NCI-H2171 (cell line): ENCODE results near the gene IL22.

Source experiments
- DNase-seq: peaks from one replicate; lab custom pipeline; 2025; lab: John Stamatoyannopoulos, UW

Gene IL22

DNA sequence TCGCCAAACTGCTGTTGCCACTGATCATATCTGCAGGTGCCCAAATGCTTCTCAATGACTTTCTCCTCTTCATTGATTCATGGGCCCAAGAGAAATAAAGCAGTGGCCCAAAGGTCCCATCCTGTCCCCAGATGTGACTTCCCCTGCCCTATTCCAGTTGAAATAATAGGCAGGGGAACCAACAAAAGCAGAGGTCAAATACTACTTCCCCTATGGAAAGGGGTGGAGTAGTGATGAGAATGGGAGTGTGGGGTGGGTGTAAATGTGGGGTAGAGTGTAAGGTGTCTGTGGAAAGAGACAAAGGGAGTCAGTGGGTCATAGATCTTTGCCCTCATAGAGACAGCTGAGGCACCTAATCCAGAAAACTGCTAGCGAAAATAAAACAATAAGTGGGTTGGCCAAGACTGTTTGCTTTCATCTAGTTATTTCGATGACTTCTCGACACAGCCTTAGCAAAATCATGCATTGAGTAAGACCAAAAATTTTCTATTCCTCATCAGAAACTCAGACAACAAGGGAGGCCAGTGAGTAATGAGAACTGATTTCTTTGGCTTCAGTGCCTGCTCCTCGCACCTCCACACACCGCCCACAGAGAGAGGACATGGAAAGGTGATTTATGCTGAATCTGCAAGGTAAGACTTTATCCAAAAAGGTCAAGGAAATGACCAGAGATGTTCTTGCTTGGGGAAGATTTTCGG is 10.9 kb upstream of the IL22 start:
- no peak for DNase-seq

DNA sequence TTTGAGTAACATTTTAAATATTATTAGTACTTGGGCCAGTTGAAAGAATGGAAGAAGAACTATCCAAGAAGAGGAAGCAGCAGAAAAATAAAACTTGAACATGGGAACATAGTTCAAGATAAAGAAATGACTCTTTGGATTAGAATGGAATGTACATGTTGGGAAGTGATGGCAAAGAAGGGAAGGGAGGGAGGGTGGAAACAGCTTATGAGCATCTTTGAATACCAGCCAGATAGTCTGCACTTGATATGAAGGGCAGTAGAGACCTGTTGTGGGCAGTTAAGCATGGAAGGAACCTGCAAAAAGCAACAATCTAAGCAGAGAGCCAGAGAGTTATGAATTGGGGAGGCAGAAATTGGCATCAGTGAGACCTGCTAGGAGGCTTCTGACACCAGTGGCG is 10.0 kb upstream of the IL22 start:
- DNase-seq = no peak

DNA sequence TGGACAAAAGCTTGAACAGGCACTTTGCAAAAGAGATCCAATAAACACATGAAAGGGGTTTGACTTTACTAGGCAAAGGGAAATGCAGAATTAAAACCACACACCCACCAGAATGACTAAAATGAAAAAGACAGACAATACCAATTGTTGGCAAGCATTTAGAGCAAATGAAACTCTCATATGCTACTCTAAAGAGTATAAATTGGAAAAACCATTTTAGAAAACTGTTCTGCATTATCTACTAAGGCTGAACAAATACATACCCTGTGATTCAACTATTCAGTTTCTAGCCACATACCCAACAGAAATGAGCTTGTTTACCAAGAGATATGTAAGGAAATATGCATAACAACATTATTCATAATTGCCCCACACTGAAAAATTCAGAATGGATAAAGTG is 8.5 kb upstream of the IL22 start:
- no peak for DNase-seq

DNA sequence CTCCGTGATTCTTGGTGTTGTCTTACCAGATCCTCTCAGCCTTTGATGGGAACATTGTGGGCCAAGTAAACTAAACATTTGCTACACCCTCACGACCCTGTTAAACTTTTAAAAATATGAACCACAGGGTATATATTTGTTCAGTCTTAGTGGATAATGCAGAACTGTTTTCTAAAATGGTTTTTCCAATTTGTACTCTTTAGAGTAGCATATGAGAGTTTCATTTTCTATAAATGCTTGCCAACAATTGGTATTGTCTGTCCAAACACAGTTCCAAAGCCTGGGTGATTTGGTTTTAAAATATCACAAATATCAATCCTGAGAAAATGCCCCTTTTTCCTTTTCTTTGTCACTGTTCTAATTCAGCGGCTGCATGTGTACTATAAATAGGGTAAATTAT is 6.7 kb upstream of the IL22 start:
- DNase-seq = no peak

DNA sequence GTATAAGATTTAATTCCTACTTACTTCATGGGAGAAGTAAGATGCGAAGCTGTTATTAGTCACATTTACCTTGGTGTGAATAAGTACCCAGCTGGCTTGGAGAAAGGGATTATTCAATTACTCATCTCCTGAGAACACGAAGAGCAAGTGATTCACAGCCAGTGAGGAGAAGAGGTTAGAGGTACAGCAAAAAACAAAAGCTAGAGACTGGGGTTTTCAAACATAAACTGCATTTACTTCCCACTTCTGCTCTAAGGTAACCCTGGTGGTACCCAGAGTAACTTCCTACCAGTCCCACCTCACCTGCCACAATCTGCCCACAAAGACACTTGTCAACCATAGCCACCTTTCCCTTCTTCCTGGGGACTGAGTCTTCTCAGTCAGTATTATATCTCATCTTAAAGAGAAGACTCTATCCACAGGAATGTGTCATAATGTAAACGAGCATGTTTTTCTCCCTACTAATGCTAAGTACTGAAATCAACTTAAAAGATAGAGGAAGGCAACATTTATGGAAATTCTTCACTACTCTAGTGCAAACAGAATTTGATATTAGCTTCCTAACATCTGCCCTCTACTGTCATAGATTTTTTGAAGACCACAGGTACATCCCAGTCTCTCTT is 6.0 kb upstream of the IL22 start:
- DNase-seq = no peak

DNA sequence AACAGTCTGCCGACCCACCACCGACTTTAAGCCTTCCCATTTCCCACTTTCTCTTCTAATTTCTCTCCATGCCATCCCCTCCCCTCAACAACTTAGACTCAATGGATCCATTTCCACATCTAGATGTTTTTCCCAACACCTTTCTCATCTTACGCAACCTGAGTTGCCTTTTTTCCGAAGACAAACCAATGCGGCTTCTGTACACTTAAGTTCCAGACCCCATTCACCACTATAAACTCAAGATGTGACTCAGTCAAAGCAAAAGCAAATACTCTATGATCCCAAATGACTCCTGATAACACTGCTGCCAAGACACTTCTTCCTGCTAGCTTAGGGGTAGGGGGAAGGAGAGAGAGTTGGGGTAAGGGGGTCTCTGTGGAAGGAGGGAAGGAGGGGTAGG is 1.3 kb downstream of the IL22 start:
- no peak for DNase-seq

DNA sequence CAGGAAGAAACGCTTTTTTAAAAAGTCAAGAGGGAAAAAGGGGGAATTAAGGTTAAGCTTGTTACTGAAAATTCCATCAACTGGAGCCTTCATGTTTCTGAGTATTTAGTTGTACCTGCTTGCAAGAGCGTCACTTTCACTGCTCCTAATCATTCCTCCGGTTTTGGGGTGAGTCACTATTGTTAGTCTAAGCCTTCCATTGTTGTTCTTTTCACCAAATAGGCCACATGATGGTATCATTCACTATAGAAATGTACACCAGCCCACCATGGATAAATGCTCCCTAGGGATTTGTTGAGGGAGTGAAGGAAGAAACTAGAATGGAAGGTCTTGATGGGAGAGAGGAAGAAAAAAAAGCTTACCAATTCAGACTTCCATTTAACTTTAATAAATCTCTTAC is 3.0 kb downstream of the IL22 start:
- DNase-seq = no peak

DNA sequence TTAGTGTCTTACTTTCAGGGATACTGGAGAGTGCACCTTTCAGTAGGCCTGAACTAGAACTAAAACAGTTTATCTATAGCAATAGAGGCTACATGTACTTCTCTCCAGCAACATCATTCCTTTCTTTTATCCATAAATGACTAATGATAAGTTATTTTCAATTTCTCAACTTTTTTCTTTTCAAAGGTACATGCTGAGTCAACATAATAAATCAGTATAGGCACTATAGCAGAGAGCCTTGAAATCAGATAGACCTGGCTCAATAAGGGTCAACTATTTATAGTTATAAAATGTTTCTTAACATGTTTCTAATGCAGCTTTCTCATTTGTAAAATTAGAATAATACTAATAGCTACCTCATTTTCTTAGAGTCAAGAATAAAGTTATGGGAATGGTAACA is 5.6 kb downstream of the IL22 start:
- no peak for DNase-seq

DNA sequence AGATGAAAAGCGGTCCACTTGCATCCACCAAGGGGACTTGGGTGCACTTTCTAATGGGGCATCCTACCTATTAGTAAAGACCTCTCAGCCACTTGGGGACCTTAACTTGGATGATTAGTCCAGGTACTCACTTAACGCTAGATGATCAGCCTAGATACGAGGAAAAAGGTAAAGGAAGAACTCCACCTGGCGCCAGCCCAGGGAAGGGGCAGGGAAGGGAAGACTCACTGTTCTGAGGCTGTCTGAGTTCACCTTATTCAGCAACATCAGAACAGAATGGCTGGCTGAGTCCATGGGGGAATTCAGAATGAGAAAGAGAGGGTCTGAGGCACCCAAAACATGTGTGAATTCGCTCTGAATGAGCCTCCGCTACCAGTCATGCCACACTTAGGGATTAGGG is 7.1 kb downstream of the IL22 start:
- DNase-seq = no peak

DNA sequence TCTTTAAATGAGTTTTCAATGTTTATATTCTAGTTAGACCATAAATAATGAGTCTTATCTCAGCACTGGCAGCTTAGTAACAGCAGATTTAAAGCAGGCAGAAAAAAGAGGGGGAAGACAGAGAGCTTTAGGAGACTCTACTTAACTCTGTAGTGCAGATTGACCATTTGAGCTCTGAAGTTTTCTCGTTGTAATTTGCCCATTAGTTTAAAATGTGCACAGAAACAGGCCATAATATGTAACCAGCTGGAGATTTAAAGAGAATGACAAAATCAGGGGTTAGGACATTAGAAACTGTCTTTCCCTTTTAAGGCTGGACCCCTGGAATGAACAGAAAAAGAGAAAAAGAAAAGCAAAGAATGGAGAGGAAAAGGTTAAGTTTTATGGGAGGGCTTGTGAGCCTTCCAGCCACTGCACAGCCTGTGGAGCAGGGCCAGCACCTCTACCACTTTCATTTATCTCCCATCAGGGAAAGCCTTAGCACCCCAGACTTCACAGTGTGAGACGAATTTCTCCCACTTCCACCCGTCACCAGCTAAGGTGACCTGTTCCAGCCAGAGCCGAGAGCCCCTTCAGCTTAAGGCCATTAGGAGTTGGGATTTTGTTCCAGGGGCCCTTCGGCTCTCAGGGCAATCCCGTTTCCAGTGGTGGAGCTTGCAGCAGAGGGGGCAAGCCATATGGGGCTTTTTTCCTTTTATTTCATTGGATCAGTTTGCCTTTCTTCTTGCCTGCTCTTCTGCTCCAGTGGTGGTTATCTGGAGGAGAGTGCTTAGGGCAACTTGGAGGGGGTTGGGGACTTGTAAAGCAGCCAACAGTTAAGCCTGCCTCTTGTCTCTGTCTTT is 8.0 kb downstream of the IL22 start:
- DNase-seq = no peak

DNA sequence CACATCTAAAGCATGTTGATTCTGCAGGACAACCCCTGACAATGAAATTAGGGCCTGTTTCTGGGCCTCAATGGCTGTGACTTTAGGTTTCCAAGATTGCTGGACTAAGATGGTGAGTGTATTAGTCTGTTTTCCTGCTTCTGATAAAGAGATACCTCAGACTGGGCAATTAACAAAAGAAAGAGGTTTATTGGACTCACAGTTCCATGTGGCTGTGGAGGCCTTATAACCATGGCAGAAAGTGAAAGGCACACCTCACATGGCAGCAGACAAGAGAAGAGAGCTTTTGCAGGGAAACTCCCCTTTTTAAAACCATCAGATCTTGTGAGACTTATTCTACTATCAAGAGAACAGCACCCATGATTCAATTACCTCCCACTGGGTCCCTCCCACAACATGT is 10.6 kb downstream of the IL22 start:
- no peak for DNase-seq

DNA sequence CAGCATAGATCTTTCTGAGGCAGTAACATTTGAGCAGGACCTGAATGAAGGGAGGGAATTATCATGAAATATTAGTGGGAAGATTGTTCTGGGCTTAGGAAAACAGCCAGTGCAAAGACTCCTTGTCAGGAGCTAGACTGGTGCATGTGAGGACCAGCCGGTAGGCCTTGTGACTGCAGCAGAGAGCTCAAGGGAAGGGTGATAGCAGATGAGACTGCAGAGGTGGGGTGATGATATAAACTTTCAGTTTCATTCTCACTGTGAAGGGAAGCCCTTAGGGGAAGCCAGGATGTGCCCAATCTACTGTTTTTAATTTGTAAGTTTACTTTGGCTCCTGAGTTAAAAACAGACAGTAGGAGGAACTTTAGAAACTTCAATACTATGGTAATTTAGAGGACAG is 12.4 kb downstream of the IL22 start:
- no peak for DNase-seq

DNA sequence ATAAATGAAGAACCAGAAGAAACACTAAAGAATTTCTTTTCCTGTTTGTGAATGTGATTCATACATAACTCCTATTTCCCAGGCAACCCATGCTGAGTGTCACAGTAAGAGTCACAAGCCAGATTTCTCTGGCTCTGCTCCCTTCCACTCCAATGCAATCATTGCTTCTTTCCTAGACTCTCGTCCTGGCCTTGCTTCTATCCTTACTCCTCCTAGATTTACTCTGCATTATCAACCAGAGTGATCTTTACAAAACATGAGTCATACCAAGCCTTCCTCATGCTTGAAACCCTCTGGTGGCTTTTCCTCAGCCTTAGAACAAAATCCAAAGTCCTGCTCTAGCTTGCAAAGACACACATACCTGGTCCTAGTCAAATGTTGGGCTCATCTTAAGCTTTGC is 13.3 kb downstream of the IL22 start:
- DNase-seq = no peak

DNA sequence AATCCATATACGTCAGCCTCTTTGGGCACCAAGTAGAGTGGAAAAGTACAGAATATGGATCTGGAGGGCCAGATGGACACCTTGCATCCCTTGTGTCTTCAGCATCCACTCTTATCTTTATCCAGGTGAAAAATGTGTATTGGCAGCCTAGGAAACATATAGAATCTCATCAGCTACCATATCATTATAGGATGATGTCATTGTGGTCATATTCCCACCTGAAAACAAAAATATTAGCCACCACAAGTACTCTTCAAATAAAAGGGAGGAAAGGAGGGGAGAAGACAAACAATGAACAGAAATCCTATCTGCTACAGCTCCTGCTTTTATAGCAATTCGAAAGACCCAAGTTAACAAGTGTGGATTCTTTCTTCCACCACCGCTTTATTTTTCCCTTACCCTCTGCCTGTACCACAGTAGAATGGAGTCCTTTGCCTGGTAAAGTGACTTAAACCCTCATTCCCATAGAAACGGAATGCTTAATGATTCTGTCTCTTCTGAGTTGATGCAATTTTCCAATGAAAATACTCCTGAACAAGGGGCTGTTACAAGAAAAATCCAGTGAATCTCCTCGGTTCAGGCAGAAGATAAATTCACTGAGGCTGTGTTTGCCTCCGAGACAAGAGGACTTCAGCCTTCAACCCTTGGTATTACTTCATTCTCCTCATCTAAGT is 14.0 kb downstream of the IL22 start:
- DNase-seq = no peak

DNA sequence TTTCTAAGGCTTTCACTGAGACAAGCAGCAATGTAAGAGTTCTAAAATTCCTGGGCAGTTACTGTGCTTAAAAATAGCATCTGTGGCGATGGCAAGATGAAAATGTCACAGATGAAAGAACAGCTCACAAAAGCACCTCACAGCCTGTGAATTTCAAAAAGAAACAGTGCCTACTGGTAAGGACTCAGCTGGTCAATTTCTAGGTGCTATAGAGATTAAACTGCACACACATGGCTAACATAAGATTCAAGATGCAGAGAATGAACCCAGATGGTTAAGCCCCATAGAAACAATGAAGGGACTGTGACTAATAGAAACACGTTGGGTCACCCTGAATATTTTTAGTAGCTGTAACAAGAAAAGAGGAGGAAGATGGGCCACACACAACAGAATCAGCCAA is 15.8 kb downstream of the IL22 start:
- no peak for DNase-seq

DNA sequence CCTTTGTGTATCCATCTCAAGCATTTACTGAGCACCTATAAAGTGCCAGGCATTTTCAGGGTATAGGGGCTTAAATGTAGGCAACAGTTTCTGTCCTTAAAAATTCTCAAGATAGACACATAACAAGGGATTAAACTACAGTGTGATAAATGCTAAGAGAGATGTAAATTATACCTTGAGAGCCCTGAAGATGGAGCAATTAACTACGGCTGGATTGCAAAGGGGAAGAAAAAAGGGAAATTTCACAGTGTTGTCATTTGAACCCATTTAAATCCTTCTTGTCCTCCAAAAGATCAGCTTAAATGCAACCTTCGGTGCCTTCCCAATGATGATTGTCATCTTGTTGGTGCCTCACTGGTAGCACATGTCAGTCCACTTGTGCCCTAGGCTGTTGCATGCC is 16.3 kb downstream of the IL22 start:
- no peak for DNase-seq

DNA sequence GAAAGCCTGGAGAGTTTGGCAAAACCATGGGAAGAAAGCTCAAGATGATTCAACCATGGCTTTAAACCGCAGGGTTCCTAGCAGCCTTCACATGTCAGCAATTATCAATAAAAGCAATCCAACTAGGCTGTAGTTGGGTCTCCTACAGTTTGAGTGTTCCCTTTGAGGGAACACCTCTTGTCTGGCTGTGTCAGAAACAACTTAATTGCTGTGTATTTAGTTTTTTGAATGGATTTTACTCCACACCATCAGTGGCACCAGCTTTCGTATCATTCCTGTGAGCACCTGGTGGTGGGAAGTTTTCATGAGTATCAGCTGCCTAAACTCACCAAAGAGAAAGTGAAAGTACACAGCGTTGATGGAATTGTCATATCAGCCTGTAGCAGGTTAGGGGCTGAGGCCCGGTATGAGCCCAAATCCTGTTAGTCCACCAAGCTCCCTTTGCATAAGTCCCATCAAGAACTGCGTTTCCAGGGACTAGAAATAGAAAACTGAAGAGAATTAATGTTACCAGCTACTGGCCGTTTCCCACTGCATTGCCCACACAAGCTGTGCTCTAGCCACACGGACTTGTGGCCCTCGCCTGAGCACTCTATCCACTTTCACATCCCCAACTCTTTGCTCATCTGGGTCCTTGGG is 16.9 kb downstream of the IL22 start:
- DNase-seq = no peak

DNA sequence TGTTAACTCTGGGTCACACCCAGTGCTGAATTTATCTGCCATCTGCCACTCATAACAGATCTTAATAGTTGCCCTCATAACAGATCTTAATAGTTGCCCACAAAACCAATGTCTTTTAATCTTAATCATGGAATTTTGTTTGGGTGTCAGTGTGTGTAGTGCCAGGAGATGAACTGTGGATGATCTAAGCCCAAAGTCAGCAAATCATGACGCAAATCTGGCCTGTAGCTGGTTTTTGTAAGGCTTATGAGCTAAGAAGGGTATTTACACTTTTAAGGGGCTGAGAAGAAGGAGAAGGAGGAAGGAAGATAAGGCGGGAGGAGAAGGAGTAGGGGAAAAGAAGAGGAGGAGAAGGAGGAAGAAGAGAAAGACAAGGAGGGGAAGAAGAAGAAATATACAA is 17.8 kb downstream of the IL22 start:
- DNase-seq = no peak

DNA sequence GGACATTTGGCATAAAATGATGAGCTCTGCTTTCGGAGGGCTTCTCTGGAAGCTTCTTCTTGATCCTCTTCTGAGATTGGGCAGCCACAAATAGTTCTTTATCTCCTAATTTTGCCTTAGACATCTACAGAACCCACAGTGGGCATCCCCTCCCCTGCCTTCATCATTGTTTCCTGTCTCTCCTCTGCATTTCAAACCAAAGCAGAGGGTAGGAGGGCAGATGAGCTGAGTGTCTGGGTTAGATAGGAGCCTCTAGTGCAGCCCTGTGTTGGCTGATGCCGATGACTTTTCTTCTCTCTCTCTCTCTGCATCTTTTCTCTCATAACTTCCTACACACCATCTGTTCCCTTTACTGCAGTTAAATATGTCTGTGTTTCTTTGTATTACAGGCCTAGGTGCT is 19.3 kb downstream of the IL22 start:
- DNase-seq = no peak

DNA sequence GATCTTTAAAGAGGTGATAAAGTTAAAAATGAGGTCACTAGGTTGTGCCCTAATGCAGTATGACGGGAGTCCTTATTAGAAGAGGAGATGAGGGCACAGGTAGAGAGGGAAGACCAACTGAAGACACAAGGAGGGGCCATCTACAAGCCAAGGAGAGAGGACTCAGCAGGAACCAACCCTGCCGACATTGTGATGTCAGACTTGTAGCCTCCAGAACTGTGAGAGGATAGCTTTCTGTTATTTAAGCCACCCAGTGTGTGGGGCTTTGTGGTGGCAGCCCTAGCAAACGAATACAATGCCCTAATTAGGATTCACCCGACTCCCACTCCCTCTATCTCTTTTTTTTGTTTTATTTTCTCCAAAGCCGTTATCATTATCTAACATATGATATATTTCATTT is 19.9 kb downstream of the IL22 start:
- DNase-seq = no peak

DNA sequence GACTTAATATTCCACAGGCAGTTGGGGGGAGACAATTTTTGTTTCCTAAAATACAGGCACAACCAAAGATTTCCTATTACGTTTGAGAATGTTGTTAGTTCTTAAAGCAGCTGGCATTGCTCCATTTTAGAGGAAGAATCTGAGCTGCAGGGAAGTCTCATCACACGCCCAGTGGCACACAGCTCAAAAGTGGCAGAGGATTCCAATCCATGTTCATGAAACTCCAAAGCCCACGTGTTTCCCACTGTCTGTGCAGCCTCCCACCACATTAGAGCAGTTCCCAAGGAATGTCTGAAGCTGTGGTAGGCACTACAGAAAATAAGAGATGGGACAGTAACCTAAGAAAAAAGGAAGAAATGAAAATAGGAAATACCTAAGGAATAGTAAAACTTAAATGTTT is 21.7 kb downstream of the IL22 start:
- DNase-seq = no peak

DNA sequence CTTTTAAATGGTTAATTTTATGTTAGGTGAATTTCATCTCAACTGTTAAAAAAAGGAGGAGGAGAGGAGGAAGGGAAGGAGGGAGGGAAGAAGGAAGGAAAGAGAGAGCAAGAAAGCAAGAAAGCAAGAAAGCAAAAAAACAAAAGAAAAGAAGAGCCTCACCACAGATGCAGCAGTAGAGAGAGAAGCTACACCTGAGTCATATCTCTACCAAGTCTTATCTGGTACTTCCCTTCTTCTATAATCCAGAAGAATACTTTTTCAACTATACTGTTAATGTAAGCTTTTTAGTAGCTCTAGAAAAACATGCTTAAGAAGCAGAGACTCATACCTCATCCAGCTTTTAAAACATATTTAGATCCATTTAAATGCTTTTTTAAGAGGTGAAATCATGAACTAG is 22.2 kb downstream of the IL22 start:
- no peak for DNase-seq
